ENCODE results near the gene KAT6B. TPM values are rescaled to one million over a fixed set of nuclear protein-coding genes. Genes with fewer than 3 reads are reported as not detected.

The KAT6B gene
- total and polyA plus RNA-seq, 2 of the 8 experiments (the other 6 are each of a cell fraction or from before 2014, with no cell fraction given), result 7.3 to 30.8 TPM

DNA sequence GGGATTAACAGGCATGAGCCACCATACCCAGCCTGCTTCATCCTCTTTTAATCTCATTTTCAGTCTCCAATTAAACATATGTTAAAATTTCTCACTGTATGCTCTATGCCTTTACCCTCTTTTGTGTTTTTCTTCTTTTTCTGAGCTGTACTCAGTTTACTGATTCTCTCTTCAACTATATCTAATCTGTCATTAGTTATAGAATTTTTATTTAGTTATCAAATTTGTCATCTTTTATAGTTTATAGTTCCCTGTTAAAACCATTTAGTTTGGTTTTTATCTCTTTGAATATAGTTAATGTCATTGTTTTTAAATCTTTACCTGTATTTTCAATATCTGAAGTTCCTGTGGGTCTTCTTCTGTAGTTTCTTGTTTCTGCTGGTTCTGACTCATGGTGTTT, 93.3 kb downstream of the KAT6B start:
- H3K36me3 ChIP-seq (ENCODE audit: control insufficient read depth in 2 of 4, insufficient read depth in 4 of 4, low read length in 3 of 4), result no peaks in the 10 kb centered on the region
- no peak overlapping the region for H3K9ac ChIP-seq (replicated peaks in 1 of 4; ENCODE audit: extremely low read depth in 1 of 4, low read depth in 3 of 4, low read length in 3 of 4)
- peaks cover 3% of the 10 kb centered on the region; the same call in 1 of the 2 replicates for H3K79me1 ChIP-seq (ENCODE audit: low read depth, low read length)
- H2BK15ac ChIP-seq (ENCODE audit: low read length), result no peak overlapping the region
- H3K18ac ChIP-seq (ENCODE audit: extremely low read depth, low read length), result no peak overlapping the region
- no peak overlapping the region for H3K4ac ChIP-seq (replicated peaks; ENCODE audit: insufficient read length, low read depth, low read length)
- H4K5ac ChIP-seq (ENCODE audit: insufficient read length, low read depth, low read length), result no peak overlapping the region
- no peak overlapping the region for H2AFZ ChIP-seq (ENCODE audit: low read length)
- H2BK120ac ChIP-seq (replicated peaks; ENCODE audit: low read depth, low read length), result no peak overlapping the region
- H3K4me3 ChIP-seq (ENCODE audit: extremely low read depth in 1 of 4, insufficient read depth in 2 of 4, low read depth in 3 of 4, low read length in 4 of 4), result no peak overlapping the region
- no peak overlapping the region for H3K27ac ChIP-seq (ENCODE audit: low read depth, low read length)
- H2BK12ac ChIP-seq (ENCODE audit: low read depth, low read length), result no peak overlapping the region
- H3K23me2 ChIP-seq (ENCODE audit: low read depth, low read length), result no peaks in the 10 kb centered on the region
- H3K79me2 ChIP-seq (ENCODE audit: control insufficient read depth in 1 of 2, insufficient read depth in 2 of 2, low read length in 2 of 2), result peaks cover 3 to 42% of the 10 kb centered on the region in 2 experiments; a peak in 3 of 4 replicates
- ChIA-PET CTCF (ENCODE audit: partially characterized antibody) (interaction anchor here (0.7 to 1.5 kb wide), 2 partner anchors 14 to 24 kb away, joined by 3 to 4 read pairs; no protein-coding TSS in a partner anchor), POLR2A (ENCODE audit: partially characterized antibody) (no interaction called here)
- H3K14ac ChIP-seq (ENCODE audit: insufficient read length), result no peak overlapping the region
- DNase-seq (ENCODE audit: low read depth in 1 of 2, low spot score in 2 of 2) (no peak), FAIRE-seq (no peak)
- H3K9me3 ChIP-seq (ENCODE audit: insufficient read depth in 2 of 2, low read depth in 1 of 2, low read length in 1 of 2), result peaks cover 2 to 4% of the 10 kb centered on the region in 2 experiments; a peak in 3 of 4 replicates
- no peak overlapping the region for H4K91ac ChIP-seq (replicated peaks; ENCODE audit: insufficient read length, low read length)
- no peak overlapping the region for H3K4me2 ChIP-seq (ENCODE audit: insufficient read depth in 1 of 2, low read depth in 2 of 2, low read length in 2 of 2)
- no peak overlapping the region for H2BK20ac ChIP-seq (ENCODE audit: low read length)
- no peak overlapping the region for H2BK5ac ChIP-seq (ENCODE audit: low read depth, low read length)
- peaks cover 0 to 12% (median 8%) of the 10 kb centered on the region in 4 experiments; a peak in 6 of 7 replicates for H3K4me1 ChIP-seq (replicated peaks in 1 of 4; ENCODE audit: control insufficient read depth in 3 of 4, insufficient read depth in 4 of 4, low read length in 3 of 4)
- no peak overlapping the region for H2AK5ac ChIP-seq (ENCODE audit: low read depth, low read length)
- no peak overlapping the region for H4K8ac ChIP-seq (ENCODE audit: extremely low read depth, insufficient read depth, low read length)
- peaks cover 0 to 2% of the 10 kb centered on the region in 2 experiments for H4K20me1 ChIP-seq (replicated peaks in 1 of 2; ENCODE audit: control insufficient read depth in 1 of 2, insufficient read depth in 2 of 2, low read length in 2 of 2)
- no peak overlapping the region for H3K23ac ChIP-seq (ENCODE audit: insufficient read length)
- no peak overlapping the region for H3K56ac ChIP-seq (replicated peaks; ENCODE audit: insufficient read length, low read depth, low read length)
- no peaks in the 10 kb centered on the region for H3K27me3 ChIP-seq (replicated peaks in 1 of 4; ENCODE audit: control insufficient read depth in 3 of 4, extremely low read depth in 1 of 4, insufficient read depth in 3 of 4, low read length in 3 of 4)
- TF ChIP-seq RXRA (IDR thresholded peaks at IDR 0.05; ENCODE audit: insufficient read depth, low read depth, low read length) (no peak), SIN3A (conservative IDR thresholded peaks at IDR 0.05 in 1 of 2, IDR thresholded peaks at IDR 0.05 in 1 of 2; ENCODE audit: low read depth in 1 of 2, low read length in 2 of 2) (no peak), YY1 (IDR thresholded peaks at IDR 0.05; ENCODE audit: low read depth, low read length) (no peak), CHD2 (IDR thresholded peaks at IDR 0.05; ENCODE audit: low read length) (no peak), E2F6 (IDR thresholded peaks at IDR 0.05) (no peak), RNF2 (IDR thresholded peaks at IDR 0.05; ENCODE audit: borderline replicate concordance, low read depth, low read length, missing control alignments, poor library complexity, severe bottlenecking) (no peak), NRF1 (IDR thresholded peaks at IDR 0.05; ENCODE audit: low read depth, low read length) (no peak), ZNF274 (IDR thresholded peaks at IDR 0.05; ENCODE audit: borderline replicate concordance, extremely low read depth, low read length) (no peak), KDM1A (IDR thresholded peaks at IDR 0.05; ENCODE audit: borderline replicate concordance, low read length) (no peak)
- TF ChIP-seq, protein P1, sequence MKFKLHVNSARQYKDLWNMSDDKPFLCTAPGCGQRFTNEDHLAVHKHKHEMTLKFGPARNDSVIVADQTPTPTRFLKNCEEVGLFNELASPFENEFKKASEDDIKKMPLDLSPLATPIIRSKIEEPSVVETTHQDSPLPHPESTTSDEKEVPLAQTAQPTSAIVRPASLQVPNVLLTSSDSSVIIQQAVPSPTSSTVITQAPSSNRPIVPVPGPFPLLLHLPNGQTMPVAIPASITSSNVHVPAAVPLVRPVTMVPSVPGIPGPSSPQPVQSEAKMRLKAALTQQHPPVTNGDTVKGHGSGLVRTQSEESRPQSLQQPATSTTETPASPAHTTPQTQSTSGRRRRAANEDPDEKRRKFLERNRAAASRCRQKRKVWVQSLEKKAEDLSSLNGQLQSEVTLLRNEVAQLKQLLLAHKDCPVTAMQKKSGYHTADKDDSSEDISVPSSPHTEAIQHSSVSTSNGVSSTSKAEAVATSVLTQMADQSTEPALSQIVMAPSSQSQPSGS (IDR thresholded peaks at IDR 0.05; ENCODE audit: low read length), result no peak
- TF ChIP-seq, protein P2, sequence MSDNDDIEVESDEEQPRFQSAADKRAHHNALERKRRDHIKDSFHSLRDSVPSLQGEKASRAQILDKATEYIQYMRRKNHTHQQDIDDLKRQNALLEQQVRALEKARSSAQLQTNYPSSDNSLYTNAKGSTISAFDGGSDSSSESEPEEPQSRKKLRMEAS (IDR thresholded peaks at IDR 0.05), result no peak

Data from H1 (cell line).